VCaP (cell line): ENCODE results near the gene SPATA1.

Experiments used
- H3K27ac ChIP-seq: fragments of 450-650 bp; 2 replicates; pipeline ENCODE4 v1.5.1; 2017
- CTCF ChIP-seq: fragments of 450-650 bp; conservative IDR thresholded peaks from 2 replicates; pipeline ENCODE4 v1.5.1; 2017; ENCODE audit warnings: mild to moderate bottlenecking, moderate library complexity

SPATA1 gene

GRCh38 chr1:84606977-84607376 lies 100.8 kb downstream of the SPATA1 start:
- TF ChIP-seq CTCF: no peak
- no peak overlapping the region for H3K27ac ChIP-seq

GRCh38 chr1:84611091-84611490 lies 104.9 kb downstream of the SPATA1 start:
- no peak overlapping the region; the same call in 1 of the 2 replicates for H3K27ac ChIP-seq
- no peak for TF ChIP-seq CTCF

GRCh38 chr1:84611796-84612195 lies 105.6 kb downstream of the SPATA1 start:
- peak overlapping the region; percentile 25 for H3K27ac ChIP-seq
- no peak for TF ChIP-seq CTCF

- no peak overlapping the region for H3K27ac ChIP-seq
- no peak for TF ChIP-seq CTCF
Measured at GRCh38 chr1:84613026-84613425, 106.8 kb downstream of the SPATA1 start.

GRCh38 chr1:84613887-84614286 lies 107.7 kb downstream of the SPATA1 start:
- H3K27ac ChIP-seq: no peak overlapping the region
- TF ChIP-seq CTCF: no peak

GRCh38 chr1:84615790-84616189 lies 109.6 kb downstream of the SPATA1 start:
- H3K27ac ChIP-seq: no peak overlapping the region
- no peak for TF ChIP-seq CTCF
